H1 (cell line): ENCODE measurements around the gene TNIK.

Source experiments
- KDM1A ChIP-seq: fragments of 200-600, 300-600 bp; sonication (generic); IDR thresholded peaks from 2 replicates; pipeline ENCODE4 v1.7.1; 2016; ENCODE audit warnings: mild to moderate bottlenecking, low read length, borderline replicate concordance
- POLR2A ChIP-seq, 2 experiments: IDR thresholded peaks; 1 replicate in 1 of 2; 2 replicates in 1 of 2; pipeline ENCODE4 v1.6.1; 2011; ENCODE audit warnings: low read depth in 2 of 2, low read length in 2 of 2, mild to moderate bottlenecking in 2 of 2; ENCODE audit errors: control extremely low read depth in 1 of 2

- no peak for TF ChIP-seq KDM1A
- no peak for TF ChIP-seq POLR2A (IDR thresholded peaks at IDR 0.05; ENCODE audit: control extremely low read depth in 1 of 2, low read depth in 2 of 2, low read length in 2 of 2)
Measured at GRCh38 chr3:171256445-171257250, 203.6 kb downstream of the TNIK start.
